Vagina (tissue), 2 donors: ENCODE data around the gene DIO3.

Experiments
- CTCF ChIP-seq, 3 experiments: fragments of 450-650 bp in 2 of 3; fragments of 200-600 bp in 1 of 3; sonication (generic) in 1 of 3; IDR thresholded peaks; one replicate each; pipeline ENCODE4 v1.5.1; 2017 to 2019; ENCODE audit warnings: antibody characterized with exemption in 3 of 3, mild to moderate bottlenecking in 2 of 3, moderate library complexity in 2 of 3
- POLR2A ChIP-seq, 2 donors: fragments of 450-650 bp; IDR thresholded peaks; one replicate each; pipeline ENCODE4 v1.6.1; 2017; ENCODE audit warnings: antibody characterized with exemption in 2 of 2, mild to moderate bottlenecking in 2 of 2, moderate library complexity in 2 of 2

GRCh38 chr14:101546706-101547105 lies 14.6 kb upstream of the DIO3 start:
- TF ChIP-seq POLR2A (IDR thresholded peaks at IDR 0.05) (no peak), CTCF (IDR thresholded peaks at IDR 0.05) (no peak)
